Measurements from ENCODE around the gene DBF4B.

- TF ChIP-seq, protein P1, sequence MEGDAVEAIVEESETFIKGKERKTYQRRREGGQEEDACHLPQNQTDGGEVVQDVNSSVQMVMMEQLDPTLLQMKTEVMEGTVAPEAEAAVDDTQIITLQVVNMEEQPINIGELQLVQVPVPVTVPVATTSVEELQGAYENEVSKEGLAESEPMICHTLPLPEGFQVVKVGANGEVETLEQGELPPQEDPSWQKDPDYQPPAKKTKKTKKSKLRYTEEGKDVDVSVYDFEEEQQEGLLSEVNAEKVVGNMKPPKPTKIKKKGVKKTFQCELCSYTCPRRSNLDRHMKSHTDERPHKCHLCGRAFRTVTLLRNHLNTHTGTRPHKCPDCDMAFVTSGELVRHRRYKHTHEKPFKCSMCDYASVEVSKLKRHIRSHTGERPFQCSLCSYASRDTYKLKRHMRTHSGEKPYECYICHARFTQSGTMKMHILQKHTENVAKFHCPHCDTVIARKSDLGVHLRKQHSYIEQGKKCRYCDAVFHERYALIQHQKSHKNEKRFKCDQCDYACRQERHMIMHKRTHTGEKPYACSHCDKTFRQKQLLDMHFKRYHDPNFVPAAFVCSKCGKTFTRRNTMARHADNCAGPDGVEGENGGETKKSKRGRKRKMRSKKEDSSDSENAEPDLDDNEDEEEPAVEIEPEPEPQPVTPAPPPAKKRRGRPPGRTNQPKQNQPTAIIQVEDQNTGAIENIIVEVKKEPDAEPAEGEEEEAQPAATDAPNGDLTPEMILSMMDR (IDR thresholded peaks at IDR 0.05) = no peak
- no peak for TF ChIP-seq EZH2 (IDR thresholded peaks at IDR 0.05)
These were observed 69.2 kb downstream of the DBF4B start for GRCh38 chr17:44777394-44778348.

Data from neural progenitor cell (in vitro differentiated cells).